K562 (cell line): ENCODE results near the gene EXT2. TPM values are rescaled to one million over a fixed set of nuclear protein-coding genes. Genes with fewer than 3 reads are reported as not detected.

ENCODE experiments used
- ATF3 ChIP-seq, 2 experiments: fragments of 450-650 bp in 1 of 2; sonication (generic) in 1 of 2; formaldehyde crosslinking in 1 of 2; IDR thresholded peaks in 1 of 2; conservative IDR thresholded peaks in 1 of 2; 2 replicates each; pipeline versions ENCODE4 v1.6.1 to v1.8.1; 2016 to 2023; ENCODE audit warnings: mild to moderate bottlenecking in 2 of 2, moderate library complexity in 2 of 2, inconsistent platforms in 1 of 2, missing genetic modification reagents in 1 of 2
- ETS1 ChIP-seq: conservative IDR thresholded peaks from 2 replicates; pipeline ENCODE4 v1.6.1; 2011; ENCODE audit warnings: low read depth, mild to moderate bottlenecking, low read length; ENCODE audit not compliant: control insufficient read depth
- FOXJ3 ChIP-seq: sonication (generic); formaldehyde crosslinking; IDR thresholded peaks from 2 replicates; pipeline ENCODE4 v1.4.0; 2020; ENCODE audit warnings: mild to moderate bottlenecking, missing genetic modification reagents
- HBP1 ChIP-seq: fragments of 450-650 bp; formaldehyde crosslinking; IDR thresholded peaks from 2 replicates; pipeline ENCODE4 v1.4.0; 2022; ENCODE audit warnings: missing genetic modification characterization
- KDM1A ChIP-seq, 2 experiments: fragments of 450-650 bp; IDR thresholded peaks; 2 replicates each; pipeline ENCODE4 v1.6.1; 2016; ENCODE audit warnings: mild to moderate bottlenecking in 2 of 2
- MECOM ChIP-seq: fragments of 250-450 bp; sonication (Bioruptor Pico); IDR thresholded peaks from 2 replicates; pipeline ENCODE4 v1.8.0; 2022; ENCODE audit warnings: inconsistent platforms
- NCOA1 ChIP-seq: fragments of 450-650 bp; IDR thresholded peaks from 2 replicates; pipeline ENCODE4 v1.6.1; 2016; ENCODE audit warnings: low read depth
- NFATC3 ChIP-seq: fragments of 450-650 bp; IDR thresholded peaks from 2 replicates; pipeline ENCODE4 v1.6.1; 2017; ENCODE audit warnings: mild to moderate bottlenecking
- NR0B1 ChIP-seq: fragments of 450-650 bp; IDR thresholded peaks from one replicate; pipeline ENCODE4 v1.6.1; 2018; ENCODE audit warnings: mild to moderate bottlenecking, moderate library complexity; ENCODE audit not compliant: partially characterized antibody
- REST ChIP-seq, 2 experiments: fragments of 450-650 bp; formaldehyde crosslinking in 1 of 2; IDR thresholded peaks; 2 replicates each; pipeline versions ENCODE4 v1.4.0 to v1.6.1; 2014 to 2020; ENCODE audit warnings: mild to moderate bottlenecking in 2 of 2, borderline replicate concordance in 1 of 2, low read depth in 1 of 2
- ZC3H8 ChIP-seq: fragments of 450-650 bp; IDR thresholded peaks from 2 replicates; pipeline ENCODE4 v1.6.1; 2017
- ZNF134 ChIP-seq: fragments of 250-450 bp; sonication (Bioruptor Pico); conservative IDR thresholded peaks from 2 replicates; pipeline ENCODE4 v1.4.0; 2020
- ZNF431 ChIP-seq: sonication (generic); formaldehyde crosslinking; IDR thresholded peaks from 2 replicates; pipeline ENCODE4 v1.8.0; 2022; ENCODE audit warnings: mild to moderate bottlenecking, missing genetic modification reagents
- polyA plus RNA-seq, 8 experiments: library from polyadenylated mRNA; depleted of rRNA in 4 of 8; stranded (reverse) in 5 of 8; unstranded in 3 of 8; fragments of >200 nt; fragmentation: Nextera tagmentation in 2 of 8; fragmentation: Illumina TruSeq in 1 of 8; extraction: Ambion mirVana in 2 of 8; extraction: Trizol in 1 of 8; gene quantifications; 2 replicates each; pipeline versions ENCODE4 v1.2.1 to v1.2.3, GENCODE V29; 2011 to 2014; ENCODE audit warnings: inconsistent platforms in 1 of 8, missing spikeins in 1 of 8
- total RNA-seq, 7 experiments: library from RNA; depleted of rRNA in 6 of 7; stranded (reverse); fragments of >200 nt in 6 of 7; fragmentation: Illumina TruSeq in 2 of 7; extraction: Trizol in 2 of 7; gene quantifications; 2 replicates each; pipeline versions ENCODE4 v1.2.1 to v1.2.3, GENCODE V29; 2011 to 2021; ENCODE audit warnings: low replicate concordance in 1 of 7

Gene EXT2
- total and polyA plus RNA-seq, 9 of the 15 experiments (the other 6 are each of a cell fraction or from before 2014, with no cell fraction given): 7.5 to 52.1 (median 38.1) TPM

- no peak; the same call in 1 of the 2 replicates for TF ChIP-seq REST (IDR thresholded peaks at IDR 0.05; ENCODE audit: borderline replicate concordance)
- TF ChIP-seq REST (CRISPR knock-in tag; IDR thresholded peaks at IDR 0.05; ENCODE audit: low read depth): no peak
- TF ChIP-seq NFATC3: no peak
- TF ChIP-seq MECOM (CRISPR knock-in tag): peak; percentile 56; the same call in 1 of the 2 replicates
- TF ChIP-seq KDM1A (IDR thresholded peaks at IDR 0.05): no peak
- no peak for TF ChIP-seq NR0B1
- TF ChIP-seq ZC3H8: no peak
- TF ChIP-seq ETS1: no peak
- no peak for TF ChIP-seq FOXJ3 (CRISPR knock-in tag)
- TF ChIP-seq ATF3 (IDR thresholded peaks at IDR 0.05): no peak
- no peak for TF ChIP-seq ATF3 (CRISPR knock-in tag; conservative IDR thresholded peaks at IDR 0.05)
- no peak for TF ChIP-seq ZNF134
- no peak for TF ChIP-seq NCOA1
- no peak for TF ChIP-seq ZNF431 (CRISPR knock-in tag)
- no peak for TF ChIP-seq HBP1 (CRISPR knock-in tag)
These were observed 1.1 kb upstream of the EXT2 start (continued) for GRCh38 chr11:44094260-44094868.
